ACHN (cell line): Measurements from ENCODE around the gene SCN4A.

Experiments
- DNase-seq: peaks from one replicate; pipeline ENCODE4 v3.0.0-alpha.2; 2015
- in situ Hi-C: cut with HindIII; loops from 2 replicates; pipeline ENCODE4 v1.10.0; 2017; ENCODE audit warnings: low sequenced_read_pairs, low pct_ligation_motif_present, low pct_unique_long_range_greater_than_20kb

SCN4A gene

GRCh38 chr17:63967953-63968352 lies 4.8 kb downstream of the SCN4A start:
- in situ Hi-C loops: no loop called here

DNA sequence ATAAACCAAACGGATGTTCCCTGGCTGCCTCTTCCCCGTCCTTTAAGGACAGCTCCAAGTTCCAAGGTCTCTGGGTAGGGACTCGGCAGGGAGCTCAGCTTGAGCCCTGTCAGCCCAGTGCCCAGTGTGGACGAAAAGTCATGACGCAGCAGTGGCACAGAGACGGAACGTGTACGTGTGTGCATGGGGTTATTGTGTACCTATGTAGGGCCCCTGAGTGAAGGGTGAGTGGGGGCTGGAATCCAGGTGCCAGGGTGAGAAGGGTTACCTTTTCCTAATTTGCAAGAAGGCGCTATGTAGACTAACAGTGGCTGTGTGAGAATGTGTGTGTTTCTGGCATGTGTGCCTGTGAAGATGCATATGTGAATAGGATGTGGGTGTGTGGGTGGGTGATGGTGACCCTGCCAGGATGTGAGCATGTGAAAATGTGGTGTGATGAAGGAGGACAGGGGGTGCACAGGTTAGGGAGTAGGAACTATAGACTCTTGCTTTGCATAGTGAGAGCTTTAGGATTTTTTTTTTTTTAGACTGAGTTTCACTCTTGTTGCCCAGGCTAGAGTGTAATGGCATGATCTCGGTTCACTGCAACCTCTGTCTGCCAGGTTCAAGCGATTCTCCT lies 6.0 kb downstream of the SCN4A start:
- in situ Hi-C loops: no loop called here
- DNase-seq: no peak

More at GRCh38 chr17:63967953-63968352, 4.8 kb downstream of the SCN4A start:
- DNase-seq: no peak

DNA sequence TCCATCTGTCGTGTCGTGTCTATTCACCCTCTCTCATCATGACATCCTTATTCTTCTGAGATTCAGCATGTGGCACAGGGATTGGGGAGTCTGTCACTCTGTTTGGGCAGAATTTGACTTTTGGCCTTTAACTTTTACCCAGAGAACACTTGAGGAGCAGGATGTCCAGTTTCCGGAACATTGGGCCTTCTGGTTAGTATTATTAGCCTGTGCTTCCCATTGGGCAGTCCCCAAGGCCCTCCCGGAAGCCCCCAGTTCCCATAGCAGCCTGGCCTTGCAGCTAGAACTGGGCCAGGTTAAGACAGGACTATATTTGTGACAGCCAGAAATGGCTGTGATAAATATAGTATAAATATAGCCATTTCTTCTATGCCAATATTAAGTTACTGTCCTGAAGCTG lies 9.6 kb downstream of the SCN4A start:
- in situ Hi-C loops: no loop called here
- no peak for DNase-seq

- no peak for DNase-seq
- in situ Hi-C loops: no loop called here
Measured at GRCh38 chr17:63962298-63962744, 10.4 kb downstream of the SCN4A start.

- in situ Hi-C loops: no loop called here
- DNase-seq: peak; percentile 70
Measured at GRCh38 chr17:63961355-63962212, 11.1 kb downstream of the SCN4A start.

GRCh38 chr17:63960430-63960829 lies 12.3 kb downstream of the SCN4A start:
- DNase-seq: no peak
- in situ Hi-C loops: no loop called here

DNA sequence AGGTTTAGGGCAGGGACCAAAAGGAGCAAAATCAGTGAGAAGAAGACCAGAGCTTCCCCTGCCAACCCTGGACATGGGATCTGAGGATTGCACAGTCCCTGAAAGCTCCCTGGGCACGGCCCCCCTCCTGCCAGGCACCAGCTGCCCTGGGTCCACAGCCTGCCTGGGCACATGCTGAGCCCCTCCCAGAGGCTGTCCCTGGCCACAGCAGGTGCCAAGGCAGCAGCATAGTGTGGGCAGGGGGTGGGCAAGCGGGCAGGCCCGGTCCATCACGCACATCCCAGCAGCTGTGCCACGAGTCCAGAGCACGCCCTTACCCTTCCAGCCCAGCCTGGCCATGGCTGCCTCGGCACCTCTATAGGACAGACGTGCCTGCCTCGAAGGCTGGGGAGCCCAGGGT lies 12.7 kb downstream of the SCN4A start:
- in situ Hi-C loops: no loop called here
- DNase-seq: no peak

GRCh38 chr17:63956296-63956920 lies 16.3 kb downstream of the SCN4A start:
- in situ Hi-C loops: no loop called here
- no peak for DNase-seq

- no peak for DNase-seq
- in situ Hi-C loops: no loop called here
Measured at GRCh38 chr17:63955791-63956190, 16.9 kb downstream of the SCN4A start.

- no peak for DNase-seq
- in situ Hi-C loops: no loop called here
Measured at GRCh38 chr17:63955232-63955631, 17.5 kb downstream of the SCN4A start.

DNA sequence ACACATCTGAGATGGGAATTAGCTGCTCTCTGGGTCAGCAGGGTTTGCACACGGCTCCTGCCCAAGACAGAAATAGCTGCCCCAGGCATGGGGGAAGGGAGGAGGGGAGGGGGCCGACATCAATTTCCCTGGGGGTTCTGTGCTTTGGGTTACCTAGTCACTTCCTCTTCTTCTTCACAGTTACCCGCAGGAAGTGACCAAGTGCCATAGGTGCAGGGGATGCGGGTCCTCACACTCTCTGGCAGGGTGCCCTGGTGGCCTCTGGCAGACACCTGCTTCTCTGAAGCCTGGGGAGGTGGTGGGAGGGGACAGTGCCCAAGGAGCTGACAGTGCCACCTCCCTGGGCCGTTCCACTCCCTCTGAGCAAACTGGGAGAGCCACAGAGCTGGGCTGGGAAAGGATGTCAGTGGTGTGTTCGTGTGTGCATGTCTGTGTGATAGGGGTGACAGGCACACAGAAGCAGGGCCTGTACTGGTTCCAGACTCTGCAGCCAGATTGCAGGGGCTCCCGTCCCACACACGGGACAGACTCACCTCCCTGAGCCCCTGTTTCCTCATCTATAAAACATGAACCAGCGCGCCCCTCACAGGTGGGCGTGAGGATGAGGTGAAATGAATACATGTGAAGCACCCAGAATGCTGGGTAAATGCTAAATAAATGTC lies 18.2 kb downstream of the SCN4A start:
- DNase-seq: no peak
- in situ Hi-C loops: no loop called here

DNA sequence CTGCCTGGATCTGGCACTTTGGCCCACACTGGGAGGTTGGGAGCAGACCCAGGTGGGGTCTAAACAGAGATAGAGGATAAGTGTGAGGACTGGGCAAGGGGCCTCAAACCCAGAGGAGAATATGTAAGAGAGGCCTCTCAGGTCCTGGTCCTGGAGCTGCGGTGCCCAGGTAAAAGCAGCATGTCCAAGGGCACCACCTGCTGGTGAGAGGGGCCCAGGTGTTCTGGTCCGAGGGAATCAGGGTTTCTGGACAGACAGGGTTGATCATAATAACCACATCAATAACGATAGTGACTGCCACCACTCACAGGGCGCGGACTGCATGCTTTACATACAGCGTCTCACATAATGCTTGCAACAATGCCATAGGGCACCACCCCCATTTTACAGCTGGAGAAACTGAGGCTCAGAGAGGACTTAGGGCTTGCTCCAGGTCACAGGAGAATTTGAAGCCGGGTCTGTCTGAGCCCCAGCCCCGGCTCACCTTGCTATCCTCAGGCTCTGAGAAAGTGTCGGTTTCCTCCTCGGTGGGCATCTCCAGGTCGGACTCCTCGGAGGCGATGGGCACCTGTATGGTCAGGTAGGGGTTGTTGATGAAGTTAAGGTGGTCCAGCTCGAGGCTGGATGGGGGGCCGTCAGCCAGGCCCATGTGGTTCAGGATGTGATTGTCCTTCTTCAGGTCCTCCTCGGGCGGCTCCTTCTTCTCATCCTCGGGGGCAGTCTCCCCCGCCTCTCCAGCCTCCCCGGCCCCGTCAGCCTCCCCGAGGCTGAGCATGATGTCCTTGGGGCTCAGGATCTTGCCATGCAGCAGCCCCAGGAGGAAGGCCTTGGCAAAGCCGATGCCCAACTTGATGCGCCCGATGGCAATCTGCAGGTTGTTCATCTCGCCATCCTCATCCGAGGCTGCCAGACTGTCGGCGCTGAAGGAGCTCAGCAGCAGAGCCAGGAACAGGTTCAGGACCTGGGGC lies 21.5 kb downstream of the SCN4A start:
- in situ Hi-C loops: no loop called here
- peak; percentile 18 for DNase-seq

GRCh38 chr17:63949576-63950250 lies 23.0 kb downstream of the SCN4A start:
- DNase-seq: no peak
- in situ Hi-C loops: no loop called here

DNA sequence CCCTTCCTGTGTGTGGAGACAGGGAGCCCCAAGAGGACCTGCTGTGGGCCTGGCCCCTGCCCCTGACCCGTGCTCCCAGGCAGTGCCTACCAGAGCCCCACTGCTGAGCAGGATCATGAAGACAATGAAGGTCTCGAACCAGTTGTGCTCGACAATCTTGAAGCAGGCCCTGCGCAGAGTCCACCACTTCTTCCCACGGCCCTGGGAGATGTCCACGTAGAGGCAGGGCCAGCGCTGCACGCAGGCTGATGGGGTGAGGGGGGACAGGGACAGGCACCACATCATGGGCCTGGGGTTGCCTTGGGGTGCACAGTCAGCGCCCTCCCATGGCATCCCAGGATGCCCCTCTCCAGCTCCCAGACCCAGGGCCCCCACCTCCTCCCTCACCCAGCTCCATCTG lies 24.2 kb downstream of the SCN4A start:
- no peak for DNase-seq
- in situ Hi-C loops: no loop called here

DNA sequence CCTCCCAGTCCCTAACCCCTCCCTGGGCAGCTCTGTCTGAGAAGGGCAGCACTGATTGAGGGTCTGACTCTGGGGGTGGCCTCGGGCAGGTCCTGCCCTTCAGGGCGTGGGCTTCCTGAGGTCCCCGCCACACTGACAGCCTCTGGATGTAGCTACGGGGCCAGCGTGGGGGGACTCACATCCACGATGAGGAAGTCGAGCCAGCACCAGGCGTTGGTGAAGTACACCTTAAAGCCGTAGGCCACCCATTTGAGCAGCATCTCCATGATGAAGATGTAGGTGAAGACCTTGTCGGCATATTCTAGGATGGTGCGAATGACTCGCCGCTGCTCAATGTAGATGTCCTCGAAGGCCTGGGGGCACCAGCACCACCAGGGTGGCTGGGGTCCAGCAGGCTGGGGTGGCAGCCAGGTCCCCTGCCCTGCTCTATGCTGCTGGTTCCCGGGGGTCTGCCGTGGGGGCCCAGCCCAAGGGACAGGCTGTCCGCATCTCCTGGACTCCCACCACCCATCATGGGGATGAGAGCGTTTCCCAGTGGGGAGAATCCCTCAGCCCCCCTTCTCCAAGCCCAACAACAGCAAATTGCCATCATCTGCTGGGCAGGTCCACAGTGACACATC lies 24.9 kb downstream of the SCN4A start:
- DNase-seq: no peak
- in situ Hi-C loops: no loop called here

DNA sequence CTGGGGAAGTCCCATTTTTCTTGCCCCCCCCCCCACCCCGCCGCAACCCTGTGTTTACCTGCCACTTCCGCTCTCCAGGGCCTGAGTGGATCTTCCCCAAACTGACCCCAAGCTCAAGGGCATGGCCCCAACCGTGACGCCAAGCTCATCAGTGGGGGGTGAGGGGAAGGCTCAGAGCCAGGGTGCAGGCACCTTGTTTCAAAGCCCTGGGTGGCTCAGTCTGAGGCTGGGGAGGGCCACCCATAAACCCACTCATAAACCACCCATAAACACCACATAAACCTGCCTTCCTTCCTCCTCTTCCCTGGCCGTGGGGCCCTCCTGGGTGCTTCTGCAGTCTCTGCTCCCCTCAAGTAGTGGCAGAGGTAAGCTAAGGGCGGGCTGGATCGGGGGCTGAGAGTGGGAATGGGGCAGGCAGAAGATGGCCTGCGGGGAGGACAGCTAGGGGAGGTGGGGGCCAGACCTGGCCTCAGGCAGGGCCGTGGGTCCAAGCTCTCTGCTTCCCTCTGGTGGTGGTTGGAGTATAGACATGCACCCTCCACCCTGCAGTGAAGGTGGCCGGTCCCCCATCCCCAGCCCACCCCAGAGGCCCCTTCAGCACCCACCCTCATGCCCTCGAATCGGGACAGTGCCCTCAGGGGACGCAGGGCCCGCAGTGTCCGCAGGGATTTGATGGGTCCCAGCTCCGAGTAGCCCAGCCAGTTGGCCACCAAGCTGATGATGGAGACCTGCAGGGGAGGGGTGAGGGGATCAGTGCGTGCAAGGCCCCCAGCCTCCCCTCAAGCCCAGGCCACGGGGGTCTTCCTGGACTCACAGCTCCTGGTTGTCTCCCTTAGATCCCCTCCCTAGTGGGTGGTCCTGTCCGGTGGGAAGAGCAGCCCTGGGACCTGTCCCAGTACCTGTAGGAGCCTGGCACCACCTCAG lies 26.0 kb downstream of the SCN4A start:
- in situ Hi-C loops: no loop called here
- DNase-seq: peak; percentile 49
